H4 (cell line): Measurements from ENCODE around the gene VASH2. TPM values are rescaled to one million over a fixed set of nuclear protein-coding genes. Genes with fewer than 3 reads are reported as not detected.
A peak's percentile ranks its signal among the peaks of the same experiment; 100 is the strongest.
"Not testable (repeated sequence)": the region's sequence is repeated elsewhere in the genome, so short reads cannot be mapped to it uniquely, and the experiment has no call there.

Experiments
- DNase-seq: peaks from one replicate; pipeline ENCODE4 v3.0.0-alpha.2; 2015; ENCODE audit warnings: low spot score
- total RNA-seq: library from RNA; depleted of rRNA; stranded (reverse); fragments of >200 nt; shearing (Covaris generic); gene quantifications from 2 replicates; pipeline ENCODE4 v1.2.3, GENCODE V29; 2014

VASH2 gene
- total RNA-seq, 1 experiment from 2014 or later: 2.5 TPM

GRCh38 chr1:212957546-212957945, 7.2 kb downstream of the VASH2 start:
- DNase-seq: no peak

GRCh38 chr1:212958175-212958574, 7.8 kb downstream of the VASH2 start:
- peak; percentile 91 for DNase-seq

- no peak for DNase-seq
Observed at GRCh38 chr1:212959266-212960220, 9.2 kb downstream of the VASH2 start.

- no peak for DNase-seq
Observed at GRCh38 chr1:212960932-212961331, 10.6 kb downstream of the VASH2 start.

- no peak for DNase-seq
Observed at GRCh38 chr1:212962509-212962908, 12.2 kb downstream of the VASH2 start.

- DNase-seq: no peak
Observed at GRCh38 chr1:212964102-212964501, 13.8 kb downstream of the VASH2 start.

GRCh38 chr1:212964993-212965392, 14.7 kb downstream of the VASH2 start:
- not testable (repeated sequence) for DNase-seq

- DNase-seq: no peak
Observed at GRCh38 chr1:212966616-212967015, 16.3 kb downstream of the VASH2 start.

GRCh38 chr1:212967801-212968200, 17.5 kb downstream of the VASH2 start:
- DNase-seq: peak; percentile 80

GRCh38 chr1:212968368-212968863, 18.1 kb downstream of the VASH2 start:
- no peak for DNase-seq

GRCh38 chr1:212970085-212970484, 19.7 kb downstream of the VASH2 start:
- no peak for DNase-seq

GRCh38 chr1:212971312-212971711, 21.0 kb downstream of the VASH2 start:
- DNase-seq: no peak

- no peak for DNase-seq
Observed at GRCh38 chr1:212973426-212973825, 23.1 kb downstream of the VASH2 start.

GRCh38 chr1:212973899-212974298, 23.6 kb downstream of the VASH2 start:
- no peak for DNase-seq

GRCh38 chr1:212974711-212975110, 24.4 kb downstream of the VASH2 start:
- no peak for DNase-seq

GRCh38 chr1:212975111-212975918, 25.0 kb downstream of the VASH2 start:
- DNase-seq: no peak

GRCh38 chr1:212976586-212976985, 26.2 kb downstream of the VASH2 start:
- DNase-seq: no peak

GRCh38 chr1:212977781-212978645, 27.7 kb downstream of the VASH2 start:
- no peak for DNase-seq

- no peak for DNase-seq
Observed at GRCh38 chr1:212979340-212980122, 29.2 kb downstream of the VASH2 start.

- no peak for DNase-seq
Observed at GRCh38 chr1:212980123-212980785, 29.9 kb downstream of the VASH2 start.
